Measurements from ENCODE around the gene ELP2.

Gene ELP2

DNA sequence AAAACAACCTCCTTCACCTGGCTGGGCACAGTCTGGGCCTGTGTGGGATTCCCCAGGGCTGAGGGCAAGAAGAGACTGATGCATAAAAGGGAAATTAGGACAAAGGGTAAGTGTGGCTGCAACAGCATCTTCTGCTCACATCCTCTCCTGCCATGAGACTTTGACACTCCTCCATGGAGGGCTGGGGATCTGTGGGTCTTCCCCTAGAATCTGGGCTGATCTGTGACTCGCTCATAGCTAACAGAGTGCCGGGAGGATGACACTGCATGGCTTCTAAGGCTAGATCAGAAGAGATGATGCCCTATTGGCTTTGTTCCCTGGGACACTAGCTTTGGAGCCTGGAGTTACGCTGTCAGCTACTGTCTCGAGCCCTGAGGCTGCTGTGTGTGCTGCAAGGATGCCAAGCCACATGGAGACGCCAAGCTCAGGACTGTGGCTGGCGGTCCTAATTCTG lies 81.9 kb downstream of the ELP2 start:
- TF ChIP-seq, protein P1, sequence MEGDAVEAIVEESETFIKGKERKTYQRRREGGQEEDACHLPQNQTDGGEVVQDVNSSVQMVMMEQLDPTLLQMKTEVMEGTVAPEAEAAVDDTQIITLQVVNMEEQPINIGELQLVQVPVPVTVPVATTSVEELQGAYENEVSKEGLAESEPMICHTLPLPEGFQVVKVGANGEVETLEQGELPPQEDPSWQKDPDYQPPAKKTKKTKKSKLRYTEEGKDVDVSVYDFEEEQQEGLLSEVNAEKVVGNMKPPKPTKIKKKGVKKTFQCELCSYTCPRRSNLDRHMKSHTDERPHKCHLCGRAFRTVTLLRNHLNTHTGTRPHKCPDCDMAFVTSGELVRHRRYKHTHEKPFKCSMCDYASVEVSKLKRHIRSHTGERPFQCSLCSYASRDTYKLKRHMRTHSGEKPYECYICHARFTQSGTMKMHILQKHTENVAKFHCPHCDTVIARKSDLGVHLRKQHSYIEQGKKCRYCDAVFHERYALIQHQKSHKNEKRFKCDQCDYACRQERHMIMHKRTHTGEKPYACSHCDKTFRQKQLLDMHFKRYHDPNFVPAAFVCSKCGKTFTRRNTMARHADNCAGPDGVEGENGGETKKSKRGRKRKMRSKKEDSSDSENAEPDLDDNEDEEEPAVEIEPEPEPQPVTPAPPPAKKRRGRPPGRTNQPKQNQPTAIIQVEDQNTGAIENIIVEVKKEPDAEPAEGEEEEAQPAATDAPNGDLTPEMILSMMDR (IDR thresholded peaks at IDR 0.05; ENCODE audit: extremely low read depth, insufficient read depth, missing control alignments) = no peak
- no peak for DNase-seq (ENCODE audit: low spot score)
- in situ Hi-C loops (cut with MboI; ENCODE audit: low pct_unique_long_range_greater_than_20kb, low sequenced_read_pairs, unreplicated experiment) = no loop called here

DNA sequence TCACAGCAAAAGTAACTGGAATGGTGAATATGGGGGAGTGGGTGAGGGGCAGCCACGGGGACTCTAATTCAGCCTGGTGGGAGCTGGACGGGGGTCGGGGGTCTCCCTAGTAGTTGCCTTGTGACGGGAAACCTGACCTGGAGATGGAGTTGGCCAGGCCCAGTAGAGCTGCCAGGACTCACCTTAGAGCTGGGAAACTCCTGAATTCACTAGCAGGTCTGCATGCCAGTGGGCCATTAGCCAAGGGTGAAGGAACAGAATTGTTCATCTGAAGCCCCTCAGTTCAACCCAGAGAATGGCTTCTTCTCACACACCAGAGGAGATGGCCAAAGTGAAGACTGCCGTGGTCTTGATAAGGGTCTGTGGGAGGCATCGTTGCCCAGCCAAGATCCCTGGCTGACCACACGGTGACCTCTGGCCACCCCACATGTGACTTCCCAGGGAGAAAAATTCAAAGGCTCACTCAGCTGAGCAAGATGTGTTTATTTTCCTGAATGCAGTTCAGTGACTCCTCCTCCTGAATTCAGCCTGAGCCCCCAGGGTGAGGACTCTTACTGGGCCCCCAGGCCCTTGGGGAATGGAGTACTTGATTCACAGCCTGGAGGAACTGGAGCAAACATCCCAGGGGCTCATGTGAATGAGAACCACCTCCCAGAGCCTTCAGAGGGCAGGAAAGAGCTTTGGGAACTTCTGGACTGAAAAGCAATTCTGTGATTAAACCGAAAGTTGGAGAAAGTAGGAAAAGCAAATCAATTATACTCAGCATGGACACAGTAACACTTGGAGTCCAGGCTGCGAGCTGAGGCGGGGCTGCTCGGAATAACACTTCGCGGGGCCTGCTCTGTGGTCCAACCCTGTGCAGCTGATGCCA lies 82.8 kb downstream of the ELP2 start:
- no peak for DNase-seq (ENCODE audit: low spot score)
- TF ChIP-seq, protein P1 (IDR thresholded peaks at IDR 0.05; ENCODE audit: extremely low read depth, insufficient read depth, missing control alignments) = no peak
- in situ Hi-C loops (cut with MboI; ENCODE audit: low pct_unique_long_range_greater_than_20kb, low sequenced_read_pairs, unreplicated experiment) = no loop called here

DNA sequence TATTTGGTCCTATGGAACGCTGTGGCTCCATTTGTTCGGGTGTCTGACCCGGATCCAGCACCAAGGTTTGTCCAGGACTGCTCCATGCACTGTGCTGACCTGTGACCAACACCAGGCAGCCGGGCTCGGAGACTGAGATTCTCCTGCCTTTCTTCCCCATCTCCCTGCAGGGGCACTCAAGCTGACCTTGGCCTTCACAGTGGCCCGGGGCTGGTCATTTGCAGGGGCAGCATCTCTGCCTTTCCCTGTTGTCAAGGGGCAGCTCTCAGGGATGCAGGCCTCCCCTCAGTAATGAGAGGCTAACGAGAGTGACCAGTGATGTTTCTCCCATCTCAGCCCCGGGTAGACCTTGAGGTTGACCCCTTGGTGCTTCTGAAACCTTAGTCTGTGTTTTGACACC lies 85.1 kb downstream of the ELP2 start:
- no peak for DNase-seq (ENCODE audit: low spot score)
- TF ChIP-seq, protein P1 (IDR thresholded peaks at IDR 0.05; ENCODE audit: extremely low read depth, insufficient read depth, missing control alignments) = no peak
- in situ Hi-C loops (cut with MboI; ENCODE audit: low pct_unique_long_range_greater_than_20kb, low sequenced_read_pairs, unreplicated experiment) = no loop called here

DNA sequence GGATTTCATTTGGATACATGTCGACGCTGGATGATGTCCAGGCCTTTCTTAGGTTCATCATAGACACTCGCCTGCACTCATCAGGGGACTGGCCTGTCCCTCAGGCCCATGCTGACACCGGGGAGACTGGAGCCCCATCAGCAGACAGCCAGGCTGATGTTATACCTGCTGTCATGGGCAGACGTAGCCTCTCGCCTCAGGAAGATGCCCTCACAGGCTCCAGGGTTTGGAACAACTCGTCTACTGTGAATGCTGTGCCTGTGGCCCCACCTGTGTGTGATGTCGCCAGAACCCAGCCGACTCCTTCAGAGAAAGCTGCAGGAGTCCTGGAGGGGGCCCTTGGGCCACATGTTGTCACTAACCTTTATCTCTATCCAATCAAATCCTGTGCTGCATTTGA lies 85.9 kb downstream of the ELP2 start:
- DNase-seq (ENCODE audit: low spot score) = no peak
- TF ChIP-seq, protein P1 (IDR thresholded peaks at IDR 0.05; ENCODE audit: extremely low read depth, insufficient read depth, missing control alignments) = no peak
- in situ Hi-C loops (cut with MboI; ENCODE audit: low pct_unique_long_range_greater_than_20kb, low sequenced_read_pairs, unreplicated experiment) = no loop called here

DNA sequence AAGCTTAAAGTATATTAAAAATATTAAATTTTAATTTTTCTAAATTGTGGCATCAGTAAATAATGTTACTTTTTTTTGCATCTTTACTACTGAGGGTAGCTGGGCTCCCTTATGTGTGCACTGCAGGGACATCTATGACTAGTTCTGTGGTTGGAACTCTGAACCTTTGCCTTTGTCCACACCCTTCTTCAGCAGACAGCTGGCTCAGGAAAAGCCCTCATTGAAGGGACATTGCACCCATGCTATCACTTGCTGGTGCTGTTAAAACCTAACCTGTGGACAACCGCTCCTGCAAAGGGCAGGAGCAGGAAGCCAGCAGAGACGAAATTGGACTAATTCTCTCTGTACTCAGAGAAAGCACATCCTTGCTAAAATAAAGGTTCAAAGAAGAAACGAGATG lies 87.6 kb downstream of the ELP2 start:
- TF ChIP-seq, protein P1 (IDR thresholded peaks at IDR 0.05; ENCODE audit: extremely low read depth, insufficient read depth, missing control alignments) = no peak
- in situ Hi-C loops (cut with MboI; ENCODE audit: low pct_unique_long_range_greater_than_20kb, low sequenced_read_pairs, unreplicated experiment) = no loop called here

DNA sequence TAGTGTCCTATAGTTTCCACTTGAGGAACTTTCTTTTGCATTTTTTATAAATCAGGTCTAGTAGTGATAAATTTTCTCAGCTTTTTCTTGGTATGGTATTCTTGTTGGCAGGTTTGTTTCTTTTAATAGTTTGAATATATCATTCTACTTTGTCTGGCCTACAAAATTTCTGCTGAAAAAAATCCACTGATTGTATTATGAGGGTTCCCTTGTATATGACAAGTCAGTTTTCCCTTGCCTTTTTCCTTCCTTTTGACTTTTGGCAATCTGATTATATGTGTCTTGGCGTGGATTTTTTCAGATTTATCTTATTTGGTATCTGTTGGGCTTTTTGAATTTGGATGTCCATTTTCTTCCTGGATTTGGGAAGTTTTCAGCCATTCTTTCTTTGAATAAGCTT lies 99.5 kb downstream of the ELP2 start:
- TF ChIP-seq, protein P1 (IDR thresholded peaks at IDR 0.05; ENCODE audit: extremely low read depth, insufficient read depth, missing control alignments) = no peak
- no peak for DNase-seq (ENCODE audit: low spot score)
- in situ Hi-C loops (cut with MboI; ENCODE audit: low pct_unique_long_range_greater_than_20kb, low sequenced_read_pairs, unreplicated experiment) = no loop called here

More for the DNA sequence above, 87.6 kb downstream of the ELP2 start:
- DNase-seq (ENCODE audit: low spot score) = no peak
